Ishikawa (cell line): ENCODE results near the gene NTRK3.

Experiments used
- CEBPB ChIP-seq: IDR thresholded peaks from 2 replicates; pipeline ENCODE4 v1.6.1; 2012
- CREB1 ChIP-seq: IDR thresholded peaks from 2 replicates; pipeline ENCODE4 v1.6.1; 2012; ENCODE audit warnings: low read depth
- EGR1 ChIP-seq: IDR thresholded peaks from 2 replicates; pipeline ENCODE4 v1.6.1; 2012
- EP300 ChIP-seq: IDR thresholded peaks from 2 replicates; pipeline ENCODE4 v1.6.1; 2012; ENCODE audit warnings: borderline replicate concordance
- FOXM1 ChIP-seq: IDR thresholded peaks from 2 replicates; pipeline ENCODE4 v1.6.1; 2012; ENCODE audit warnings: low read depth, borderline replicate concordance
- MAX ChIP-seq: IDR thresholded peaks from 2 replicates; pipeline ENCODE4 v1.6.1; 2012
- NFIC ChIP-seq: IDR thresholded peaks from 2 replicates; pipeline ENCODE4 v1.6.1; 2012
- RAD21 ChIP-seq: IDR thresholded peaks from 2 replicates; pipeline ENCODE4 v1.6.1; 2012; ENCODE audit warnings: low read depth
- TAF1 ChIP-seq: IDR thresholded peaks from 2 replicates; pipeline ENCODE4 v1.6.1; 2012; ENCODE audit warnings: low read depth, mild to moderate bottlenecking
- TCF12 ChIP-seq: IDR thresholded peaks from 2 replicates; pipeline ENCODE4 v1.6.1; 2012; ENCODE audit warnings: low read depth
- TEAD4 ChIP-seq: IDR thresholded peaks from 2 replicates; pipeline ENCODE4 v1.6.1; 2012
- YY1 ChIP-seq: IDR thresholded peaks from 2 replicates; pipeline ENCODE4 v1.6.1; 2012; ENCODE audit warnings: low read depth
- ZBTB7A ChIP-seq: IDR thresholded peaks from 2 replicates; pipeline ENCODE4 v1.6.1; 2012; ENCODE audit warnings: low read depth
- TF ChIP-seq, protein P1 (sequence below): IDR thresholded peaks from 2 replicates; pipeline ENCODE4 v1.6.1; 2012; ENCODE audit warnings: low read depth, mild to moderate bottlenecking
- TF ChIP-seq, protein P2 (sequence below): IDR thresholded peaks from 2 replicates; pipeline ENCODE4 v1.6.1; 2012

The NTRK3 gene

DNA sequence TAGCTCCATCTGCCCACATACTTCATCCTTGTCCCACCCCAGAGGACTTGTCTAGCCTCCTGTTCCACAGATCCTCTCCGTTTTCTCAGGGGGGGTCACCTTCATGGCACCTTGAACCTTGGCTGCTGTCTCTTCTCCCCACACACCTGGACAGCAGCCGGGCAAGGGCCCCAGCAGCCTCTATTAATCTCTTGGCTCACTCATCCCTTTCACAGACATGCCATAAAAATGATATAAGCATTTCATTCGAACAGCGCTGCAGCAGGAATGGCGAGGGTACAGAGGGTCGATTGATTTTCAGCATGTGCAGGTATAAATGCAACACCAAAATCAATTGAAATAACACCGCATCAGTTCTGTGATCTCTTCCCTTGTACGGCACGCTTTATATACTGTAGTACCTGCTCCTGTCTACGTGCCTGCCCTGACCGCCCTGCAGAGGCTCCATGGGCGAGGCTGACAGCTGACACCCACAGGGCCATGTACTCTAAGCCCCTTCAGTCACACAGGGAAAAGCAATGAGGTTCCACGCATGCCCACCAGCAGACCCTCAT is 209.9 kb downstream of the NTRK3 start:
- TF ChIP-seq, protein P1, sequence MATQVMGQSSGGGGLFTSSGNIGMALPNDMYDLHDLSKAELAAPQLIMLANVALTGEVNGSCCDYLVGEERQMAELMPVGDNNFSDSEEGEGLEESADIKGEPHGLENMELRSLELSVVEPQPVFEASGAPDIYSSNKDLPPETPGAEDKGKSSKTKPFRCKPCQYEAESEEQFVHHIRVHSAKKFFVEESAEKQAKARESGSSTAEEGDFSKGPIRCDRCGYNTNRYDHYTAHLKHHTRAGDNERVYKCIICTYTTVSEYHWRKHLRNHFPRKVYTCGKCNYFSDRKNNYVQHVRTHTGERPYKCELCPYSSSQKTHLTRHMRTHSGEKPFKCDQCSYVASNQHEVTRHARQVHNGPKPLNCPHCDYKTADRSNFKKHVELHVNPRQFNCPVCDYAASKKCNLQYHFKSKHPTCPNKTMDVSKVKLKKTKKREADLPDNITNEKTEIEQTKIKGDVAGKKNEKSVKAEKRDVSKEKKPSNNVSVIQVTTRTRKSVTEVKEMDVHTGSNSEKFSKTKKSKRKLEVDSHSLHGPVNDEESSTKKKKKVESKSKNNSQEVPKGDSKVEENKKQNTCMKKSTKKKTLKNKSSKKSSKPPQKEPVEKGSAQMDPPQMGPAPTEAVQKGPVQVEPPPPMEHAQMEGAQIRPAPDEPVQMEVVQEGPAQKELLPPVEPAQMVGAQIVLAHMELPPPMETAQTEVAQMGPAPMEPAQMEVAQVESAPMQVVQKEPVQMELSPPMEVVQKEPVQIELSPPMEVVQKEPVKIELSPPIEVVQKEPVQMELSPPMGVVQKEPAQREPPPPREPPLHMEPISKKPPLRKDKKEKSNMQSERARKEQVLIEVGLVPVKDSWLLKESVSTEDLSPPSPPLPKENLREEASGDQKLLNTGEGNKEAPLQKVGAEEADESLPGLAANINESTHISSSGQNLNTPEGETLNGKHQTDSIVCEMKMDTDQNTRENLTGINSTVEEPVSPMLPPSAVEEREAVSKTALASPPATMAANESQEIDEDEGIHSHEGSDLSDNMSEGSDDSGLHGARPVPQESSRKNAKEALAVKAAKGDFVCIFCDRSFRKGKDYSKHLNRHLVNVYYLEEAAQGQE, result no peak
- no peak for TF ChIP-seq CEBPB
- no peak for TF ChIP-seq TCF12
- no peak for TF ChIP-seq RAD21

GRCh38 chr15:88043396-88043795 is 213.1 kb downstream of the NTRK3 start:
- no peak for TF ChIP-seq TAF1
- TF ChIP-seq CEBPB, result no peak
- no peak for TF ChIP-seq EP300
- TF ChIP-seq, protein P2, sequence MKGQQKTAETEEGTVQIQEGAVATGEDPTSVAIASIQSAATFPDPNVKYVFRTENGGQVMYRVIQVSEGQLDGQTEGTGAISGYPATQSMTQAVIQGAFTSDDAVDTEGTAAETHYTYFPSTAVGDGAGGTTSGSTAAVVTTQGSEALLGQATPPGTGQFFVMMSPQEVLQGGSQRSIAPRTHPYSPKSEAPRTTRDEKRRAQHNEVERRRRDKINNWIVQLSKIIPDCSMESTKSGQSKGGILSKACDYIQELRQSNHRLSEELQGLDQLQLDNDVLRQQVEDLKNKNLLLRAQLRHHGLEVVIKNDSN, result no peak
- no peak for TF ChIP-seq CREB1
- TF ChIP-seq ZBTB7A, result no peak
- TF ChIP-seq NFIC, result no peak
- no peak for TF ChIP-seq FOXM1
- no peak for TF ChIP-seq TCF12
- TF ChIP-seq MAX, result no peak
- no peak for TF ChIP-seq YY1
- TF ChIP-seq RAD21, result no peak
- TF ChIP-seq EGR1, result no peak
- no peak for TF ChIP-seq TEAD4
- TF ChIP-seq, protein P1, result no peak

DNA sequence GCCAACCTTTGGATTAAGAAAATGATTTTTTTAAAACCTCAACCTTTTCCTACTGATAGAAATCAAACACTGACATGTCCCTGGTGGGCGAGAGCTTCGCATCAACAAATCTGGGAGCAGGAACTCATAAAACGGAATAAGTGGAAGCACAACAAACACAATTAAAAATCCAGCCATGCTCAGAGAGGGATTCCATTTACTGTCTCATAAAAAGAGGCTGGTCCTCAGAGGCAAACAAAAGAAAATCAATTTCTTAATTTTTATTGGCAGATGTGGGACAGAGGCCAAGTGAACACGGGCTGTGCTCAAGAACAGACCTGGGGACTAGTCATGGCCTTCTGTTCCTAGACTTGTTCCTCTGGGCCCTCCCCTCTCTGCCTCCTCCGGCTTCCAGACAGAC is 214.5 kb downstream of the NTRK3 start:
- TF ChIP-seq EGR1, result no peak

GRCh38 chr15:88040516-88040915 is 216.0 kb downstream of the NTRK3 start:
- TF ChIP-seq, protein P2, result no peak
- TF ChIP-seq CEBPB (no peak), ZBTB7A (no peak), TCF12 (no peak), EGR1 (no peak), RAD21 (no peak), YY1 (no peak)

DNA sequence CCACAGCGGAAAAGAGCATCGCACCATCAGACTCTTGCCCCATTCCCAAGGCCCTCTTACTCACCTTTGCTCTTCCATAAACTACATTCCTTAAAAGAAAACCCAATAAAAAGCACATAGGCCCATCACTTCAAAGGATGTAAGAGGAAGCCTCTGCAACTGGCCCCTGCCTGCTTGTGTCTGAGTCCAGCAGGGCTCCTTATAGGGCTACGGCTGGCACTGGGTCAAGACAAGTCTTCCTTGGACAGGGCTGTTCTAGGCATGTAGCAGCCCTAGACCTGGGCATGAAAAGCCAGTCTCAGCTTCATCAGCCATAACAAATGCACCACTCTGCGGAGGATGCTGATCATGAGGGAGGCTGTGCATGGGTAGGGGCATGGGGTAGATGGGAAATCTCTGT is 218.3 kb downstream of the NTRK3 start:
- no peak for TF ChIP-seq YY1
- TF ChIP-seq NFIC, result no peak
- TF ChIP-seq ZBTB7A, result no peak
- no peak for TF ChIP-seq CREB1
- no peak for TF ChIP-seq TAF1
- TF ChIP-seq TEAD4, result no peak
- TF ChIP-seq, protein P1, result no peak
- TF ChIP-seq EP300, result no peak
- no peak for TF ChIP-seq TCF12
- no peak for TF ChIP-seq EGR1
- TF ChIP-seq, protein P2, result no peak
- TF ChIP-seq CEBPB, result no peak
- TF ChIP-seq FOXM1, result no peak
